GM21717 (cell line): ENCODE results near the gene PSAT1.
A peak's percentile ranks its signal among the peaks of the same experiment; 100 is the strongest.
"Not testable (repeated sequence)": the region's sequence is repeated elsewhere in the genome, so short reads cannot be mapped to it uniquely, and the experiment has no call there.

Experiments
- ATAC-seq: cut with Tn5 transposase; IDR thresholded peaks from one replicate; pipeline ENCODE4 v1.9.1; 2021; ENCODE audit warnings: mild to moderate bottlenecking, moderate library complexity; ENCODE audit not compliant: unreplicated experiment

Gene PSAT1

GRCh38 chr9:78296893-78297671 is at the start of gene PSAT1:
Gene PSAT1, plus strand, starts transcription at chr9:78297125. Its CDS starts 86 bp downstream, at chr9:78297211.
- ATAC-seq = peak; percentile 99

- no peak for ATAC-seq
Measured at GRCh38 chr9:78248635-78249034, 48.3 kb upstream of the PSAT1 start.

GRCh38 chr9:78249542-78249941 is 47.4 kb upstream of the PSAT1 start:
- ATAC-seq = no peak

GRCh38 chr9:78252616-78253015 is 44.3 kb upstream of the PSAT1 start:
- no peak for ATAC-seq

GRCh38 chr9:78253285-78253684 is 43.6 kb upstream of the PSAT1 start:
- no peak for ATAC-seq

- ATAC-seq = no peak
Measured at GRCh38 chr9:78261403-78262001, 35.4 kb upstream of the PSAT1 start.

- no peak for ATAC-seq
Measured at GRCh38 chr9:78262655-78263054, 34.3 kb upstream of the PSAT1 start.

- ATAC-seq = no peak
Measured at GRCh38 chr9:78267889-78268288, 29.0 kb upstream of the PSAT1 start.

- no peak for ATAC-seq
Measured at GRCh38 chr9:78269784-78270183, 27.1 kb upstream of the PSAT1 start.

GRCh38 chr9:78272307-78272706 is 24.6 kb upstream of the PSAT1 start:
- ATAC-seq = no peak

- no peak for ATAC-seq
Measured at GRCh38 chr9:78273761-78274160, 23.2 kb upstream of the PSAT1 start.

- ATAC-seq = no peak
Measured at GRCh38 chr9:78278177-78278777, 18.6 kb upstream of the PSAT1 start.

GRCh38 chr9:78278801-78279200 is 18.1 kb upstream of the PSAT1 start:
- no peak for ATAC-seq

GRCh38 chr9:78280982-78281668 is 15.8 kb upstream of the PSAT1 start:
- ATAC-seq = no peak

- ATAC-seq = not testable (repeated sequence)
Measured at GRCh38 chr9:78284181-78284580, 12.7 kb upstream of the PSAT1 start.

- ATAC-seq = no peak
Measured at GRCh38 chr9:78286125-78286524, 10.8 kb upstream of the PSAT1 start.

GRCh38 chr9:78286946-78287388 is 10.0 kb upstream of the PSAT1 start:
- ATAC-seq = no peak

- ATAC-seq = no peak
Measured at GRCh38 chr9:78288214-78288892, 8.6 kb upstream of the PSAT1 start.

- ATAC-seq = no peak
Measured at GRCh38 chr9:78289474-78289873, 7.5 kb upstream of the PSAT1 start.

- ATAC-seq = no peak
Measured at GRCh38 chr9:78291240-78291925, 5.5 kb upstream of the PSAT1 start.
